ENCODE results near the gene CREB3L1.

CREB3L1 gene

GRCh38 chr11:46367916-46368267 is 90.4 kb downstream of the CREB3L1 start:
- Histone ChIP-seq H3K9ac (ENCODE audit: low read length in 2 of 2) (no peak overlapping the region), H3K4me3 (ENCODE audit: low read length in 2 of 2) (no peak overlapping the region), H3K27ac (ENCODE audit: low read length) (no peak overlapping the region), H3K36me3 (ENCODE audit: control insufficient read depth in 2 of 2, insufficient read depth in 2 of 2, low read length in 2 of 2) (peaks cover 15 to 29% of the 10 kb centered on the region in 2 donors), H3K4me1 (ENCODE audit: control insufficient read depth, insufficient read depth, low read length) (peaks cover 34% of the 10 kb centered on the region), H3K27me3 (ENCODE audit: control insufficient read depth in 1 of 2, insufficient read depth in 2 of 2, low read length in 2 of 2) (no peaks in the 10 kb centered on the region), H3K9me3 (ENCODE audit: control insufficient read depth in 2 of 2, low read length in 2 of 2) (no peaks in the 10 kb centered on the region)

DNA sequence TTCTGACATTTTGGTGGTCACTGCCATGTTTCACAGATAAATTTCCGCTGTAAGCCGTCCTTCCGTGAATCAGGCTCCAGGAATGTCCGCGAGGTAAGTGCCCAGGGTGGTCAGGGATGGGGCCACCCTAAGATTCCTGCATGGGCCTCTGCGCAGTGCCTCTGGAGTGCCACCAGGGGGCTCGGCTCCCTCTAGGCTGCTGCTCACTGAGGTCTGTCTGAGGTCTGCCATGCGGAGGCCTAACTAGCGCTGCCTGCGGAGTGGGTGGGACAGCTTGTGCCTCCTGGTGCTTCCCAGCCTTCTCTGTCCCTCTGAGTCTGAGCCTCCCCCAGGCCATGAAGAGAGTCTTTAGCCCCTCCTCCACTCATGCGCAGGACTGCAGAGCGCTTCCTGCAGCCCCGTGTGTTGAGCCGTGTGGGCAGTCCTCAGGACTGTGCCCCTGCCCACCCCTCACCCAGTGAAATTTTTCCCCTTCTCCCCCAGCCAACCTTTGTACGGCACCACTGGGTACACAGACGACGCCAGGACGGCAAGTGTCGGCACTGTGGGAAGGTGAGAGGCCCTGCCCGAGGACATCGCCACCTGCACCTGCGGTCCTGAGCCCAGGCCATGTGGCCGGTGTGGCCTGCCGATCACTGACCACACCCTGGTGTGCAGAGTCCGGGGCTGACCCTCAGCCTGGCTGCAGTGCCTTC is 92.1 kb downstream of the CREB3L1 start:
- peaks cover 22 to 32% of the 10 kb centered on the region in 2 donors for H3K36me3 ChIP-seq (ENCODE audit: control insufficient read depth in 2 of 2, insufficient read depth in 2 of 2, low read length in 2 of 2)

GRCh38 chr11:46370253-46370652 is 92.8 kb downstream of the CREB3L1 start:
- Histone ChIP-seq H3K4me3 (ENCODE audit: low read length in 2 of 2) (no peak overlapping the region), H3K36me3 (ENCODE audit: control insufficient read depth in 2 of 2, insufficient read depth in 2 of 2, low read length in 2 of 2) (peaks cover 27 to 38% of the 10 kb centered on the region in 2 donors), H3K9me3 (ENCODE audit: control insufficient read depth in 2 of 2, low read length in 2 of 2) (no peaks in the 10 kb centered on the region), H3K9ac (ENCODE audit: low read length in 2 of 2) (no peak overlapping the region), H3K27ac (ENCODE audit: low read length) (no peak overlapping the region), H3K4me1 (ENCODE audit: control insufficient read depth, insufficient read depth, low read length) (peaks cover 20% of the 10 kb centered on the region), H3K27me3 (ENCODE audit: control insufficient read depth in 1 of 2, insufficient read depth in 2 of 2, low read length in 2 of 2) (no peaks in the 10 kb centered on the region)

More for the DNA sequence above, 92.1 kb downstream of the CREB3L1 start:
- no peak overlapping the region for H3K9ac ChIP-seq (ENCODE audit: low read length in 2 of 2)
- peaks cover 20% of the 10 kb centered on the region for H3K4me1 ChIP-seq (ENCODE audit: control insufficient read depth, insufficient read depth, low read length)
- no peak overlapping the region for H3K27ac ChIP-seq (ENCODE audit: low read length)
- H3K27me3 ChIP-seq (ENCODE audit: control insufficient read depth in 1 of 2, insufficient read depth in 2 of 2, low read length in 2 of 2) = no peaks in the 10 kb centered on the region
- H3K9me3 ChIP-seq (ENCODE audit: control insufficient read depth in 2 of 2, low read length in 2 of 2) = no peaks in the 10 kb centered on the region
- H3K4me3 ChIP-seq (ENCODE audit: low read length in 2 of 2) = no peak overlapping the region
